Neural progenitor cell (in vitro differentiated cells): ENCODE data around the gene SPATA17. TPM values are rescaled to one million over a fixed set of nuclear protein-coding genes. Genes with fewer than 3 reads are reported as not detected.

ENCODE experiments used
- DNase-seq: peaks from one replicate; pipeline ENCODE4 v3.0.0-alpha.2; 2016; ENCODE audit warnings: low spot score
- H2AFZ ChIP-seq: fragments of 200-600 bp; sonication (generic); replicated peaks from 2 replicates; pipeline ENCODE4 v1.6.1; 2016; ENCODE audit warnings: antibody characterized with exemption
- H3F3A ChIP-seq: fragments of 200-600 bp; sonication (generic); 2 replicates; pipeline ENCODE4 v1.6.1; 2016; ENCODE audit warnings: antibody characterized with exemption, low read depth
- H3K27ac ChIP-seq: fragments of 200-600 bp; sonication (generic); 2 replicates; pipeline ENCODE4 v1.5.1; 2016; ENCODE audit warnings: mild to moderate bottlenecking
- H3K27me3 ChIP-seq: fragments of 200-600 bp; sonication (generic); 2 replicates; pipeline ENCODE4 v1.6.1; 2016; ENCODE audit warnings: mild to moderate bottlenecking, moderate library complexity
- H3K36me3 ChIP-seq: fragments of 200-600 bp; sonication (generic); 2 replicates; pipeline ENCODE4 v1.5.1; 2016
- H3K4me1 ChIP-seq: fragments of 200-600 bp; sonication (generic); 2 replicates; pipeline ENCODE4 v1.6.1; 2016; ENCODE audit warnings: mixed run types
- H3K4me2 ChIP-seq: fragments of 200-600 bp; sonication (generic); 2 replicates; pipeline ENCODE4 v1.6.1; 2016
- H3K4me3 ChIP-seq: fragments of 200-600 bp; sonication (generic); 2 replicates; pipeline ENCODE4 v1.5.1; 2016
- H3K79me2 ChIP-seq: fragments of 200-600 bp; sonication (generic); 2 replicates; pipeline ENCODE4 v1.6.1; 2016; ENCODE audit warnings: low read depth
- H3K9ac ChIP-seq: fragments of 200-600 bp; sonication (generic); 2 replicates; pipeline ENCODE4 v1.6.1; 2016
- H3K9me3 ChIP-seq: fragments of 200-600 bp; sonication (generic); 2 replicates; pipeline ENCODE4 v1.5.1; 2016; ENCODE audit warnings: low read depth
- H4K20me1 ChIP-seq: fragments of 200-600 bp; sonication (generic); 2 replicates; pipeline ENCODE4 v1.6.1; 2016; ENCODE audit warnings: low read depth
- H3K27ac Mint-ChIP-seq: 3 replicates; pipeline ENCODE4 v1.8.0; 2021; ENCODE audit warnings: mixed read lengths
- H3K27me3 Mint-ChIP-seq: 2 replicates; pipeline ENCODE4 v1.8.0; 2022; ENCODE audit warnings: low read depth, mild to moderate bottlenecking, inconsistent platforms, moderate library complexity, mixed read lengths; ENCODE audit not compliant: insufficient read depth
- H3K36me3 Mint-ChIP-seq: 3 replicates; pipeline ENCODE4 v1.8.0; 2021; ENCODE audit warnings: mixed read lengths
- H3K4me1 Mint-ChIP-seq: 3 replicates; pipeline ENCODE4 v1.8.0; 2021; ENCODE audit warnings: mixed read lengths
- H3K4me3 Mint-ChIP-seq: 3 replicates; pipeline ENCODE4 v1.8.0; 2021; ENCODE audit warnings: mild to moderate bottlenecking, moderate library complexity, mixed read lengths
- H3K9me3 Mint-ChIP-seq: 3 replicates; pipeline ENCODE4 v1.8.0; 2020; ENCODE audit warnings: mixed read lengths
- EZH2 ChIP-seq: fragments of 200-600 bp; sonication (generic); IDR thresholded peaks from 2 replicates; pipeline ENCODE4 v1.6.1; 2017; ENCODE audit warnings: antibody characterized with exemption, mild to moderate bottlenecking, moderate library complexity
- EZH2phosphoT487 ChIP-seq: fragments of 200-600 bp; sonication (generic); IDR thresholded peaks from 2 replicates; pipeline ENCODE4 v1.6.1; 2017; ENCODE audit warnings: antibody characterized with exemption
- total RNA-seq: library from RNA; depleted of rRNA; stranded (reverse); fragments of >200 nt; gene quantifications from 2 replicates; pipeline ENCODE4 v1.2.3, GENCODE V29; 2015; ENCODE audit warnings: low replicate concordance
- TF ChIP-seq, protein P1 (sequence below): fragments of 200-600 bp; sonication (generic); IDR thresholded peaks from 2 replicates; pipeline ENCODE4 v1.5.1; 2017; ENCODE audit warnings: antibody characterized with exemption, mild to moderate bottlenecking

The SPATA17 gene
- total RNA-seq, 1 donor from 2014 or later, result 1.6 TPM

- H3K36me3 ChIP-seq, result peaks cover 14% of the 10 kb centered on the region
- Mint-ChIP-seq H3K4me3 (no peak overlapping the region), H3K27ac (no peak overlapping the region), H3K27me3 (no peaks in the 10 kb centered on the region), H3K36me3 (peaks cover 9% of the 10 kb centered on the region), H3K4me1 (no peaks in the 10 kb centered on the region), H3K9me3 (no peaks in the 10 kb centered on the region)
- no peak overlapping the region for H3K4me3 ChIP-seq
- no peak for TF ChIP-seq EZH2
- TF ChIP-seq, protein P1, sequence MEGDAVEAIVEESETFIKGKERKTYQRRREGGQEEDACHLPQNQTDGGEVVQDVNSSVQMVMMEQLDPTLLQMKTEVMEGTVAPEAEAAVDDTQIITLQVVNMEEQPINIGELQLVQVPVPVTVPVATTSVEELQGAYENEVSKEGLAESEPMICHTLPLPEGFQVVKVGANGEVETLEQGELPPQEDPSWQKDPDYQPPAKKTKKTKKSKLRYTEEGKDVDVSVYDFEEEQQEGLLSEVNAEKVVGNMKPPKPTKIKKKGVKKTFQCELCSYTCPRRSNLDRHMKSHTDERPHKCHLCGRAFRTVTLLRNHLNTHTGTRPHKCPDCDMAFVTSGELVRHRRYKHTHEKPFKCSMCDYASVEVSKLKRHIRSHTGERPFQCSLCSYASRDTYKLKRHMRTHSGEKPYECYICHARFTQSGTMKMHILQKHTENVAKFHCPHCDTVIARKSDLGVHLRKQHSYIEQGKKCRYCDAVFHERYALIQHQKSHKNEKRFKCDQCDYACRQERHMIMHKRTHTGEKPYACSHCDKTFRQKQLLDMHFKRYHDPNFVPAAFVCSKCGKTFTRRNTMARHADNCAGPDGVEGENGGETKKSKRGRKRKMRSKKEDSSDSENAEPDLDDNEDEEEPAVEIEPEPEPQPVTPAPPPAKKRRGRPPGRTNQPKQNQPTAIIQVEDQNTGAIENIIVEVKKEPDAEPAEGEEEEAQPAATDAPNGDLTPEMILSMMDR, result no peak
- TF ChIP-seq EZH2phosphoT487, result no peak
- H3K27ac ChIP-seq, result no peak overlapping the region
- no peak overlapping the region for H3K4me2 ChIP-seq
- no peak for DNase-seq
- H4K20me1 ChIP-seq, result peaks cover 4% of the 10 kb centered on the region
- H3K9me3 ChIP-seq, result no peaks in the 10 kb centered on the region
- no peaks in the 10 kb centered on the region for H3F3A ChIP-seq
- no peaks in the 10 kb centered on the region for H3K27me3 ChIP-seq
- no peaks in the 10 kb centered on the region for H3K79me2 ChIP-seq
- no peak overlapping the region for H3K9ac ChIP-seq
- no peaks in the 10 kb centered on the region for H3K4me1 ChIP-seq
- H2AFZ ChIP-seq, result no peak overlapping the region
These were observed 25.8 kb upstream of the SPATA17 start for GRCh38 chr1:217605390-217605789.

GRCh38 chr1:217614200-217614712 is 16.9 kb upstream of the SPATA17 start:
- H3K27ac ChIP-seq, result no peak overlapping the region
- H2AFZ ChIP-seq, result no peak overlapping the region
- H3K36me3 ChIP-seq, result peaks cover 22% of the 10 kb centered on the region
- TF ChIP-seq EZH2 (no peak), EZH2phosphoT487 (no peak)
- TF ChIP-seq, protein P1, result no peak
- peaks cover 10% of the 10 kb centered on the region for H4K20me1 ChIP-seq
- H3K27ac Mint-ChIP-seq, result no peak overlapping the region
- H3K9me3 ChIP-seq, result no peaks in the 10 kb centered on the region
- peaks cover 11% of the 10 kb centered on the region for H3K4me1 Mint-ChIP-seq
- no peak for DNase-seq
- H3K9me3 Mint-ChIP-seq, result no peaks in the 10 kb centered on the region
- H3K4me3 Mint-ChIP-seq, result no peak overlapping the region
- H3K36me3 Mint-ChIP-seq, result peaks cover 18% of the 10 kb centered on the region
- no peaks in the 10 kb centered on the region for H3F3A ChIP-seq
- no peak overlapping the region for H3K4me3 ChIP-seq
- H3K27me3 ChIP-seq, result no peaks in the 10 kb centered on the region
- no peak overlapping the region for H3K9ac ChIP-seq
- H3K4me1 ChIP-seq, result no peaks in the 10 kb centered on the region
- peaks cover 40% of the 10 kb centered on the region for H3K79me2 ChIP-seq
- no peaks in the 10 kb centered on the region for H3K27me3 Mint-ChIP-seq
- H3K4me2 ChIP-seq, result no peak overlapping the region

DNA sequence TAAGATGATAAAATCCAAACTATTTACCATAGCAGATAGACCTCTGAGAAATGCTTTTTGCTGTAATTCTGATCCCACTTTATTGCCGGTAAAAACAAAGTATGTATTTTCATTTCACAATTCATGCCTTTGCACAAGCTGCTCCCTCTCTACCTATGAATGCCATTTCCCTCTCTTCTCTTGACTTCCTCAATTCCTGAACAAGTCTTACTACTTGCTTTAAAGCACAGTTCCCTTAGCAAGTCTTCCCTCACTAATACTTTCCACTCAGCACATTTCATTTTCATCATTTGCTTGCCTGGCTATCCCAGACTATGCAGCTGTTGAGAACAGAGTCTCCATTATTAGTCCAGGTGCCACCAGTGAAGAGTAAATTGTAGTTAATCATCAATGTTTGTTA is 14.0 kb upstream of the SPATA17 start:
- H3K4me1 ChIP-seq, result peaks cover 9% of the 10 kb centered on the region
- H3K9me3 ChIP-seq, result no peaks in the 10 kb centered on the region
- H3K4me1 Mint-ChIP-seq, result peaks cover 6% of the 10 kb centered on the region
- no peaks in the 10 kb centered on the region for H3K27me3 ChIP-seq
- no peak overlapping the region for H3K27ac ChIP-seq
- H3K36me3 Mint-ChIP-seq, result peaks cover 17% of the 10 kb centered on the region
- no peak overlapping the region for H3K9ac ChIP-seq
- no peak overlapping the region for H3K4me2 ChIP-seq
- H2AFZ ChIP-seq, result no peak overlapping the region
- peaks cover 21% of the 10 kb centered on the region for H4K20me1 ChIP-seq
- TF ChIP-seq EZH2, result no peak
- TF ChIP-seq, protein P1, result no peak
- no peak for TF ChIP-seq EZH2phosphoT487
- no peaks in the 10 kb centered on the region for H3K9me3 Mint-ChIP-seq
- no peak for DNase-seq
- H3K27ac Mint-ChIP-seq, result no peak overlapping the region
- no peak overlapping the region for H3K4me3 ChIP-seq
- no peaks in the 10 kb centered on the region for H3F3A ChIP-seq
- H3K79me2 ChIP-seq, result peaks cover 65% of the 10 kb centered on the region
- H3K36me3 ChIP-seq, result peaks cover 7% of the 10 kb centered on the region
- H3K27me3 Mint-ChIP-seq, result no peaks in the 10 kb centered on the region
- no peak overlapping the region for H3K4me3 Mint-ChIP-seq
